GM23338 (cell line): Measurements from ENCODE around the gene CHMP4B.

Source experiments
- CREB1 ChIP-seq: fragments of 250-450 bp; sonication (Bioruptor Pico); IDR thresholded peaks from 2 replicates; pipeline ENCODE4 v1.5.0; 2020; ENCODE audit warnings: low read depth, mild to moderate bottlenecking, moderate library complexity
- CTCF ChIP-seq, 2 experiments: fragments of 200-600 bp in 1 of 2; sonication (generic) in 1 of 2; conservative IDR thresholded peaks; 2 replicates each; pipeline versions ENCODE4 v1.5.1 to v1.6.1; 2016 to 2017; ENCODE audit warnings: antibody characterized with exemption in 2 of 2, low read depth in 2 of 2, mild to moderate bottlenecking in 2 of 2, moderate library complexity in 1 of 2
- EZH2 ChIP-seq: fragments of 200-600 bp; sonication (generic); IDR thresholded peaks from one replicate; pipeline ENCODE4 v1.8.0; 2017; ENCODE audit warnings: antibody characterized with exemption, mild to moderate bottlenecking, low read depth; ENCODE audit not compliant: unreplicated experiment
- EZH2phosphoT487 ChIP-seq: fragments of 200-600 bp; sonication (generic); IDR thresholded peaks from one replicate; pipeline ENCODE4 v1.8.1; 2018; ENCODE audit warnings: antibody characterized with exemption; ENCODE audit not compliant: unreplicated experiment
- JUNB ChIP-seq: IDR thresholded peaks from one replicate; pipeline ENCODE4 v1.6.1; 2016; ENCODE audit warnings: antibody characterized with exemption; ENCODE audit not compliant: unreplicated experiment
- POLR2AphosphoS5 ChIP-seq: IDR thresholded peaks from 2 replicates; pipeline ENCODE4 v1.6.1; 2016; ENCODE audit warnings: antibody characterized with exemption, low read depth
- REST ChIP-seq: IDR thresholded peaks from one replicate; pipeline ENCODE4 v1.6.1; 2018; ENCODE audit warnings: antibody characterized with exemption; ENCODE audit not compliant: unreplicated experiment
- STAT1 ChIP-seq: IDR thresholded peaks from one replicate; pipeline ENCODE4 v1.6.1; 2016; ENCODE audit warnings: antibody characterized with exemption; ENCODE audit not compliant: unreplicated experiment
- ZNF114 ChIP-seq: fragments of 250-450 bp; sonication (Bioruptor Pico); IDR thresholded peaks from 2 replicates; pipeline ENCODE4 v1.5.0; 2020; ENCODE audit warnings: mild to moderate bottlenecking, moderate library complexity

GRCh38 chr20:33847006-33847405, 35.9 kb downstream of the CHMP4B start:
- TF ChIP-seq EZH2 (no peak), CTCF (conservative IDR thresholded peaks at IDR 0.05; ENCODE audit: low read depth in 2 of 2) (no peak), EZH2phosphoT487 (no peak), ZNF114 (CRISPR knock-in tag) (no peak), STAT1 (no peak), POLR2AphosphoS5 (no peak), JUNB (no peak), REST (no peak), CREB1 (no peak)
